NCI-H2227 treated with DMSO at 0.1 percent for 48 hours (cell line): ENCODE data around the gene RAD51B.
"Not testable (repeated sequence)": the region's sequence is repeated elsewhere in the genome, so short reads cannot be mapped to it uniquely, and the experiment has no call there.

Experiments
- DNase-seq: peaks from one replicate; lab custom pipeline; 2025; lab: John Stamatoyannopoulos, UW

RAD51B gene

GRCh38 chr14:68027276-68027675 is 207.7 kb downstream of the RAD51B start:
- DNase-seq, result no peak

- no peak for DNase-seq
These were observed 208.5 kb downstream of the RAD51B start for GRCh38 chr14:68028075-68028474.

- DNase-seq, result not testable (repeated sequence)
These were observed 211.4 kb downstream of the RAD51B start for GRCh38 chr14:68031011-68031410.

GRCh38 chr14:68032154-68032553 is 212.6 kb downstream of the RAD51B start:
- no peak for DNase-seq

- DNase-seq, result no peak
These were observed 213.9 kb downstream of the RAD51B start for GRCh38 chr14:68033336-68033932.

- DNase-seq, result no peak
These were observed 215.3 kb downstream of the RAD51B start for GRCh38 chr14:68034896-68035295.

GRCh38 chr14:68036202-68036601 is 216.6 kb downstream of the RAD51B start:
- no peak for DNase-seq

GRCh38 chr14:68039593-68039992 is 220.0 kb downstream of the RAD51B start:
- DNase-seq, result no peak

GRCh38 chr14:68040633-68041369 is 221.2 kb downstream of the RAD51B start:
- DNase-seq, result no peak

- DNase-seq, result peak; percentile 45
These were observed 222.3 kb downstream of the RAD51B start for GRCh38 chr14:68041876-68042354.

- DNase-seq, result peak; percentile 86
These were observed 223.1 kb downstream of the RAD51B start for GRCh38 chr14:68042586-68043210.

GRCh38 chr14:68043752-68044151 is 224.2 kb downstream of the RAD51B start:
- no peak for DNase-seq

GRCh38 chr14:68047906-68048305 is 228.3 kb downstream of the RAD51B start:
- DNase-seq, result no peak

GRCh38 chr14:68048815-68049214 is 229.2 kb downstream of the RAD51B start:
- not testable (repeated sequence) for DNase-seq

GRCh38 chr14:68050177-68050576 is 230.6 kb downstream of the RAD51B start:
- no peak for DNase-seq

GRCh38 chr14:68051146-68051545 is 231.6 kb downstream of the RAD51B start:
- no peak for DNase-seq

- DNase-seq, result no peak
These were observed 240.6 kb downstream of the RAD51B start for GRCh38 chr14:68060198-68060597.

GRCh38 chr14:68062651-68063050 is 243.1 kb downstream of the RAD51B start:
- DNase-seq, result no peak

- no peak for DNase-seq
These were observed 245.7 kb downstream of the RAD51B start for GRCh38 chr14:68065322-68065721.

GRCh38 chr14:68074765-68075381 is 255.3 kb downstream of the RAD51B start:
- no peak for DNase-seq

GRCh38 chr14:68075382-68076029 is 255.9 kb downstream of the RAD51B start:
- no peak for DNase-seq

GRCh38 chr14:68076451-68076850 is 256.9 kb downstream of the RAD51B start:
- no peak for DNase-seq
